Measurements from ENCODE around the gene CELA2B.
"Not testable (repeated sequence)": the region's sequence is repeated elsewhere in the genome, so short reads cannot be mapped to it uniquely, and the experiment has no call there.

The CELA2B gene

GRCh38 chr1:15475752-15476314 lies at the start of gene CELA2B:
CELA2B (plus strand) TSS chr1:15476104; CDS start chr1:15476126, 22 bp downstream.
- DNase-seq = no peak

- DNase-seq = no peak
These were observed 49.2 kb upstream of the CELA2B start for GRCh38 chr1:15426492-15427279.

- no peak for DNase-seq
These were observed 48.6 kb upstream of the CELA2B start for GRCh38 chr1:15427280-15427666.

GRCh38 chr1:15428252-15428651 lies 47.7 kb upstream of the CELA2B start:
- DNase-seq = not testable (repeated sequence)

- DNase-seq = no peak
These were observed 47.0 kb upstream of the CELA2B start for GRCh38 chr1:15428815-15429435.

- no peak for DNase-seq
These were observed 46.2 kb upstream of the CELA2B start for GRCh38 chr1:15429701-15430149.

- DNase-seq = peak; percentile 36
These were observed 44.9 kb upstream of the CELA2B start for GRCh38 chr1:15430787-15431570.

GRCh38 chr1:15431571-15431948 lies 44.3 kb upstream of the CELA2B start:
- no peak for DNase-seq

- DNase-seq = peak; percentile 26
These were observed 43.6 kb upstream of the CELA2B start for GRCh38 chr1:15432324-15432723.

- no peak for DNase-seq
These were observed 42.4 kb upstream of the CELA2B start for GRCh38 chr1:15433471-15433870.

GRCh38 chr1:15434739-15435138 lies 41.2 kb upstream of the CELA2B start:
- DNase-seq = not testable (repeated sequence)

- DNase-seq = no peak
These were observed 40.4 kb upstream of the CELA2B start for GRCh38 chr1:15435239-15436077.

- DNase-seq = peak; percentile 20
These were observed 38.9 kb upstream of the CELA2B start for GRCh38 chr1:15436881-15437442.

GRCh38 chr1:15439325-15439724 lies 36.6 kb upstream of the CELA2B start:
- DNase-seq = no peak

GRCh38 chr1:15440357-15440756 lies 35.5 kb upstream of the CELA2B start:
- DNase-seq = no peak

- no peak for DNase-seq
These were observed 34.7 kb upstream of the CELA2B start for GRCh38 chr1:15441247-15441646.

GRCh38 chr1:15442119-15442518 lies 33.8 kb upstream of the CELA2B start:
- DNase-seq = no peak

GRCh38 chr1:15442759-15443158 lies 33.1 kb upstream of the CELA2B start:
- no peak for DNase-seq

GRCh38 chr1:15443281-15443680 lies 32.6 kb upstream of the CELA2B start:
- DNase-seq = no peak

- no peak for DNase-seq
These were observed 31.2 kb upstream of the CELA2B start for GRCh38 chr1:15444468-15445389.
